Heart left ventricle (tissue), 16 donors: ENCODE data around the gene ICAM5. TPM values are rescaled to one million over a fixed set of nuclear protein-coding genes. Genes with fewer than 3 reads are reported as not detected.

Source experiments
- ATAC-seq, 4 donors: fragments of 200-7000 bp; cut with Tn5 transposase; one replicate each; pipeline ENCODE4 v1.9.1; 2020 to 2022; ENCODE audit warnings: moderate library complexity in 4 of 4, mild to moderate bottlenecking in 3 of 4, moderate number of reproducible peaks in 1 of 4
- DNase-seq, 5 donors: peaks; one replicate each; pipeline ENCODE4 v3.0.0-alpha.2; 2020
- H3K27ac ChIP-seq, 12 donors: fragments of 200-600 bp; sonication (generic) in 4 of 12; one replicate each; pipeline versions ENCODE4 v1.5.0 to v1.8.0; 2016 to 2022; ENCODE audit warnings: mild to moderate bottlenecking in 2 of 12
- H3K27me3 ChIP-seq, 9 donors: fragments of 200-600 bp; sonication (generic) in 2 of 9; one replicate each; pipeline versions ENCODE4 v1.5.1 to v1.8.0; 2016 to 2022; ENCODE audit warnings: mild to moderate bottlenecking in 3 of 9
- H3K36me3 ChIP-seq, 9 donors: fragments of 200-600 bp; sonication (generic) in 2 of 9; one replicate each; pipeline versions ENCODE4 v1.5.0 to v1.8.0; 2018 to 2022; ENCODE audit warnings: mild to moderate bottlenecking in 2 of 9
- H3K4me1 ChIP-seq, 12 donors: fragments of 200-600 bp; sonication (generic) in 4 of 12; one replicate each; pipeline versions ENCODE4 v1.5.0 to v1.8.0; 2016 to 2022; ENCODE audit warnings: mild to moderate bottlenecking in 3 of 12
- H3K4me3 ChIP-seq, 12 donors: fragments of 200-600 bp; sonication (generic) in 4 of 12; one replicate each; pipeline versions ENCODE4 v1.5.0 to v1.8.0; 2017 to 2022; ENCODE audit warnings: mild to moderate bottlenecking in 9 of 12, moderate library complexity in 4 of 12
- H3K9me3 ChIP-seq, 12 donors: fragments of 200-600 bp; sonication (generic) in 4 of 12; one replicate each; pipeline versions ENCODE4 v1.5.0 to v1.8.0; 2016 to 2022; ENCODE audit warnings: mild to moderate bottlenecking in 1 of 12
- CTCF ChIP-seq, 12 donors: fragments of 200-600 bp; sonication (generic) in 4 of 12; IDR thresholded peaks; one replicate each; pipeline versions ENCODE4 v1.5.0 to v1.8.0; 2018 to 2022; ENCODE audit warnings: antibody characterized with exemption in 12 of 12, mild to moderate bottlenecking in 5 of 12
- POLR2A ChIP-seq, 2 donors: fragments of 450-650 bp; IDR thresholded peaks; one replicate each; pipeline ENCODE4 v1.6.1; 2017; ENCODE audit warnings: antibody characterized with exemption in 2 of 2, mild to moderate bottlenecking in 2 of 2, moderate library complexity in 2 of 2
- WGBS, 4 donors: extraction: QIAGEN DNeasy Blood & Tissue Kit in 2 of 4; methylation state at CpG; one replicate each; pipeline versions ENCODE4 v1.1.5 to v1.1.7; 2013 to 2018; 5-methylcytosine and 5-hydroxymethylcytosine counted together
- intact Hi-C, 10 donors: fragments of 100-400 bp; cut with DNase I; formaldehyde crosslinking; loops; one replicate each; pipeline versions ENCODE4 v1.11.1 to v1.14.2; 2022
- polyA plus RNA-seq, 2 donors: library from polyadenylated mRNA; stranded (reverse); fragments of 200-250 nt; gene quantifications; one replicate each; pipeline ENCODE4 v1.2.3, GENCODE V29; 2013
- total RNA-seq, 9 donors: library from RNA; depleted of rRNA in 2 of 9; stranded (reverse); fragments of >200 nt in 2 of 9; fragmentation: NEBNext Ultra II Directional in 3 of 9; extraction: Animal tissue kit (Norgen Biotek cat#: 25700) in 3 of 9; gene quantifications; one replicate each; pipeline versions ENCODE4 v1.1.0 to v1.2.4, GENCODE V29; 2016 to 2023
- donor health status: ischemic (EF 13 %, LVEDD 7.1; RV severe dilation, severe dysfunction).
- donor health status: healthy with polysubstance abuse.
- donor health status: DM: no; HTN: yes; CAD: no.
- donor health status: DM: no; HTN: no; CAD: no.
- donor health status: ischemic (EF 25% LVEDD 6.9; RV normal size, moderate dysfunction).
- donor health status: ischemic (EF 25% LVEDD 5.7; RV mildly dilated, moderate dysfunction).
- donor health status: healthy.
- donor health status: DM: yes; HTN: yes; CAD: no.
- donor health status: ischemic (EF 35%, LVEDD 5.7; RV mildly dilated, moderate dysfunction).
- donor health status: nonischemic (EF 11% LVEDD 7.7; RV severe dilation, severe dysfunction).
- donor health status: DM: yes; HTN: yes; CAD: no.
- donor health status: PGD.
- donor health status: ischemic (EF 29% LVEDD 5.4; RV normal size, mild dysfunction).
- donor health status: nonischemic (EF 23%, LVEDD 6.1; RV moderate dilation, normal function).

Gene ICAM5
- total and polyA plus RNA-seq, 11 donors, result 0.11 to 0.98 (median 0.34) TPM; not detected in 2

GRCh38 chr19:10344780-10345179 is 55.0 kb downstream of the ICAM5 start:
- peaks cover 0 to 6% (median 2%) of the 10 kb centered on the region in 9 donors for H3K36me3 ChIP-seq
- intact Hi-C loops, result no loop called here
- 78 to 93% (median 86%) methylated on average over 10 of the region's 10 CpGs for WGBS, 4 donors
- DNase-seq (no peak), ATAC-seq (no peak)
- no peaks in the 10 kb centered on the region for H3K9me3 ChIP-seq
- H3K27ac ChIP-seq, result no peak overlapping the region
- TF ChIP-seq CTCF (IDR thresholded peaks at IDR 0.05) (no peak), POLR2A (IDR thresholded peaks at IDR 0.05) (no peak)
- no peak overlapping the region for H3K4me3 ChIP-seq
- H3K27me3 ChIP-seq, result no peaks in the 10 kb centered on the region
- peaks cover 0 to 7% (median 0%) of the 10 kb centered on the region in 12 donors for H3K4me1 ChIP-seq

Other genes with a start within 250 kb of the ICAM5 start
- gene SHFL, start 203.6 kb upstream of the ICAM5 start, total RNA-seq, result 10 to 100 TPM in 4 of 9 donors, 1 to 10 TPM in 5; 6.3 to 29.0 (median 8.7) TPM
- 10 to 100 TPM in 1 of 2 donors, 1 to 10 TPM in 1; 7.7 to 13.0 TPM for gene SHFL, start 203.6 kb upstream of the ICAM5 start, polyA plus RNA-seq
- gene ANGPTL6, start 187.3 kb upstream of the ICAM5 start, total RNA-seq, result under 1 TPM in 1 of 9 donors, not detected in 8; 0.43 TPM
- gene ANGPTL6, start 187.3 kb upstream of the ICAM5 start, polyA plus RNA-seq, result under 1 TPM in 1 of 2 donors, not detected in 1; 0.19 TPM
- gene PPAN, start 183.6 kb upstream of the ICAM5 start, total RNA-seq, result 10 to 100 TPM; 16.3 to 24.9 (median 19.0) TPM
- 10 to 100 TPM; 34.4 to 41.4 TPM for gene PPAN, start 183.6 kb upstream of the ICAM5 start, polyA plus RNA-seq
- gene P2RY11, start 178.3 kb upstream of the ICAM5 start, total RNA-seq, result 10 to 100 TPM in 1 of 9 donors, 1 to 10 TPM in 8; 3.1 to 11.7 (median 6.3) TPM
- 1 to 10 TPM; 3.6 to 5.2 TPM for gene P2RY11, start 178.3 kb upstream of the ICAM5 start, polyA plus RNA-seq
- 100 to 1,000 TPM; 148 to 302 (median 179) TPM for gene EIF3G, start 170.1 kb upstream of the ICAM5 start, total RNA-seq
- gene EIF3G, start 170.1 kb upstream of the ICAM5 start, polyA plus RNA-seq, result 100 to 1,000 TPM; 124 to 233 TPM
- gene DNMT1, start 95.0 kb upstream of the ICAM5 start, total RNA-seq, result 10 to 100 TPM; 16.1 to 61.6 (median 25.8) TPM
- 10 to 100 TPM; 17.3 to 23.5 TPM for gene DNMT1, start 95.0 kb upstream of the ICAM5 start, polyA plus RNA-seq
- gene S1PR2, start 58.6 kb upstream of the ICAM5 start, total RNA-seq, result 10 to 100 TPM in 1 of 9 donors, 1 to 10 TPM in 8; 1.7 to 14.2 (median 4.4) TPM
- 1 to 10 TPM; 1.0 to 4.3 TPM for gene S1PR2, start 58.6 kb upstream of the ICAM5 start, polyA plus RNA-seq
- 100 to 1,000 TPM in 2 of 9 donors, 10 to 100 TPM in 7; 53.7 to 110 (median 68.2) TPM for gene MRPL4, start 37.7 kb upstream of the ICAM5 start, total RNA-seq
- gene MRPL4, start 37.7 kb upstream of the ICAM5 start, polyA plus RNA-seq, result 100 to 1,000 TPM in 1 of 2 donors, 10 to 100 TPM in 1; 37.7 to 123 TPM
- gene ICAM1, start 18.8 kb upstream of the ICAM5 start, total RNA-seq, result 10 to 100 TPM in 5 of 9 donors, 1 to 10 TPM in 4; 6.0 to 87.6 (median 10.9) TPM
- gene ICAM1, start 18.8 kb upstream of the ICAM5 start, polyA plus RNA-seq, result 1 to 10 TPM; 6.1 to 9.7 TPM
- gene ICAM4, start 3.0 kb upstream of the ICAM5 start, total RNA-seq, result 1 to 10 TPM in 2 of 9 donors, under 1 TPM in 4, not detected in 3; 0.21 to 1.2 (median 0.67) TPM
- under 1 TPM; 0.33 to 0.57 TPM for gene ICAM4, start 3.0 kb upstream of the ICAM5 start, polyA plus RNA-seq
- 1 to 10 TPM in 4 of 9 donors, under 1 TPM in 5; 0.16 to 2.2 (median 0.83) TPM for gene ZGLP1, start 19.9 kb downstream of the ICAM5 start, total RNA-seq
- 1 to 10 TPM; 1.1 TPM for gene ZGLP1, start 19.9 kb downstream of the ICAM5 start, polyA plus RNA-seq
- 10 to 100 TPM; 12.8 to 22.0 (median 16.6) TPM for gene FDX2, start 26.1 kb downstream of the ICAM5 start, total RNA-seq
- gene FDX2, start 26.1 kb downstream of the ICAM5 start, polyA plus RNA-seq, result 10 to 100 TPM; 32.7 to 37.3 TPM
- 10 to 100 TPM; 11.5 to 22.5 (median 14.0) TPM for gene RAVER1, start 43.6 kb downstream of the ICAM5 start, total RNA-seq
- 10 to 100 TPM in 1 of 2 donors, 1 to 10 TPM in 1; 5.9 to 17.2 TPM for gene RAVER1, start 43.6 kb downstream of the ICAM5 start, polyA plus RNA-seq
- 10 to 100 TPM in 8 of 9 donors, 1 to 10 TPM in 1; 5.6 to 24.9 (median 18.3) TPM for gene ICAM3, start 49.7 kb downstream of the ICAM5 start, total RNA-seq
- 10 to 100 TPM in 1 of 2 donors, 1 to 10 TPM in 1; 8.6 to 15.5 TPM for gene ICAM3, start 49.7 kb downstream of the ICAM5 start, polyA plus RNA-seq
- gene TYK2, start 90.6 kb downstream of the ICAM5 start, total RNA-seq, result 10 to 100 TPM; 37.7 to 86.3 (median 55.3) TPM
- gene TYK2, start 90.6 kb downstream of the ICAM5 start, polyA plus RNA-seq, result 100 to 1,000 TPM in 1 of 2 donors, 10 to 100 TPM in 1; 71.7 to 100 TPM
- gene CDC37, start 113.6 kb downstream of the ICAM5 start, total RNA-seq, result 100 to 1,000 TPM; 108 to 189 (median 138) TPM
- gene CDC37, start 113.6 kb downstream of the ICAM5 start, polyA plus RNA-seq, result 100 to 1,000 TPM; 199 to 282 TPM
- gene PDE4A, start 130.6 kb downstream of the ICAM5 start, total RNA-seq, result 10 to 100 TPM in 8 of 9 donors, 1 to 10 TPM in 1; 9.3 to 33.3 (median 17.3) TPM
- 10 to 100 TPM in 1 of 2 donors, 1 to 10 TPM in 1; 5.2 to 11.2 TPM for gene PDE4A, start 130.6 kb downstream of the ICAM5 start, polyA plus RNA-seq
- 10 to 100 TPM; 52.8 to 94.2 (median 65.4) TPM for gene KEAP1, start 213.4 kb downstream of the ICAM5 start, total RNA-seq
- 10 to 100 TPM; 68.3 to 71.3 TPM for gene KEAP1, start 213.4 kb downstream of the ICAM5 start, polyA plus RNA-seq
- gene S1PR5, start 227.5 kb downstream of the ICAM5 start, total RNA-seq, result 1 to 10 TPM in 1 of 9 donors, under 1 TPM in 5, not detected in 3; 0.23 to 1.7 (median 0.32) TPM
- under 1 TPM in 1 of 2 donors, not detected in 1; 0.10 TPM for gene S1PR5, start 227.5 kb downstream of the ICAM5 start, polyA plus RNA-seq